ENCODE results near the gene CUEDC1.
A peak's percentile ranks its signal among the peaks of the same experiment; 100 is the strongest.

Gene CUEDC1

DNA sequence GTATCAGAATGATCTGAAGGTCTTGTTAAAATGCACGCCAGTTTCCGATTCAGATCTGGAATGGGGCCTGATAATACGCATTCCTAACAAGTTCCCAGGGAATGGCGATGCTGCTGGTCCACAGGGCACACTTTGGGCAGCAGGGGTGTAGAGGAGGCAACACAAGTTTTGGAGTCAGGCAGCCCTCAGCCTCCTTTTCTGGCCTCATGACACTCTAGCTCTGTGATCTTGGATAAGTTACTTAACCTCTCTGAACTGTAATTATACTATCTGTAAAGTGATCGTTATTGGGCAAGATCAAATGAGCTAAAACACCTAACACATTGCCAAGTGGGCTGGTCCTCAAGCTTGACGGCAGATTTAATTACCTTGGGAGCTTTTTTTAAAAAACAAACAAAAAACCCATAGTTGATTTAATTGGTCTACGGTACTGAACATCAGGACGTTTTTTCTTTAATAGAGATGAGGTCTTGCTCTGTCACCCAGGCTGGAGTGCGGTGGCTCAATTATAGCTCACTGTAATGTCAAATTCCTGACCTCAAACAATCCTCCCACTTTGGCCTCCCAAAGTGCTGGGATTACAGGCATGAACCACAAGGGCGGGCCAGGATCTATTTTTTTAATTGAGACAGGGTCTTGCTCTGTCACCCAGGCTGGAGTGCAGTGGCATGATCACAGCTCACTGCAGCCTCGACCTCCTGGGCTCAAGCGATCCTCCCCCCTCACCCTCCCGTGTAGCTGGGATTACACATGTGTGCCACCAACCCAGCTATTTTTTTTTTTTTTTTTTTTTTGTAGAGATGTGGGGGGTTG is 95.4 kb downstream of the CUEDC1 start:
- peak overlapping the region in 1 of 2 donors; percentile 95 for H3K27ac ChIP-seq
- no peak overlapping the region for H3K4me3 ChIP-seq
- peaks cover 6 to 61% (median 35%) of the 10 kb centered on the region in 4 donors for H3K4me1 ChIP-seq
- intact Hi-C loops (cut with DNase I; ENCODE audit: low total_unique reads): loop anchor here (10.0 kb wide), 1 partner anchor 225 kb away; the partner anchor contains the start of gene DYNLL2
- H3K27me3 ChIP-seq: no peaks in the 10 kb centered on the region
- peaks cover 0 to 5% (median 0%) of the 10 kb centered on the region in 3 donors for H3K36me3 ChIP-seq
- DNase-seq: no peak
- no peaks in the 10 kb centered on the region for H3K9me3 ChIP-seq
- TF ChIP-seq, protein P1, sequence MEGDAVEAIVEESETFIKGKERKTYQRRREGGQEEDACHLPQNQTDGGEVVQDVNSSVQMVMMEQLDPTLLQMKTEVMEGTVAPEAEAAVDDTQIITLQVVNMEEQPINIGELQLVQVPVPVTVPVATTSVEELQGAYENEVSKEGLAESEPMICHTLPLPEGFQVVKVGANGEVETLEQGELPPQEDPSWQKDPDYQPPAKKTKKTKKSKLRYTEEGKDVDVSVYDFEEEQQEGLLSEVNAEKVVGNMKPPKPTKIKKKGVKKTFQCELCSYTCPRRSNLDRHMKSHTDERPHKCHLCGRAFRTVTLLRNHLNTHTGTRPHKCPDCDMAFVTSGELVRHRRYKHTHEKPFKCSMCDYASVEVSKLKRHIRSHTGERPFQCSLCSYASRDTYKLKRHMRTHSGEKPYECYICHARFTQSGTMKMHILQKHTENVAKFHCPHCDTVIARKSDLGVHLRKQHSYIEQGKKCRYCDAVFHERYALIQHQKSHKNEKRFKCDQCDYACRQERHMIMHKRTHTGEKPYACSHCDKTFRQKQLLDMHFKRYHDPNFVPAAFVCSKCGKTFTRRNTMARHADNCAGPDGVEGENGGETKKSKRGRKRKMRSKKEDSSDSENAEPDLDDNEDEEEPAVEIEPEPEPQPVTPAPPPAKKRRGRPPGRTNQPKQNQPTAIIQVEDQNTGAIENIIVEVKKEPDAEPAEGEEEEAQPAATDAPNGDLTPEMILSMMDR (IDR thresholded peaks at IDR 0.05): no peak

DNA sequence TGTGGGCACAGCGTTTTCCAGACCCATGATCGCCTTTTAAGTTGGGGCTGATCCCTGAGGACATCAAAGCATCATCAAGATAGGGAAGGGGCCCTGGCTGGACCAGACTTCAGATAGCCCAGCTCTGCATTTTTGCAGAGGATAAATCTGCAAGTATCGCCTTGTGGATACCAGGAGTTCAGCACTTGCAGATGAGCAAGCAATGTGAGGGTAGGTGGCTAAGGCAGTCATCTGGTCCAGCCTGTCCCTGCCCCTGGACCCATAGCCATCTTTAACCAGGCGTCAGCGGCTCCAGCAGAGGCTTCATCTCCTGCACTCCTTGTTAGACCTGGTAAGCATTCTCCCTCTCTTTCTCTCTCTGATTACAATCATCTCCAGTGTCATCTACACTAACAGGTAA is 96.4 kb downstream of the CUEDC1 start:
- Histone ChIP-seq H3K4me1 (peaks cover 6 to 71% (median 41%) of the 10 kb centered on the region in 4 donors), H3K27ac (no peak overlapping the region), H3K9me3 (no peaks in the 10 kb centered on the region), H3K4me3 (no peak overlapping the region), H3K27me3 (no peaks in the 10 kb centered on the region), H3K36me3 (no peaks in the 10 kb centered on the region)
- intact Hi-C loops (cut with DNase I; ENCODE audit: low total_unique reads): loop anchor here (10.0 kb wide), 1 partner anchor 226 kb away; the partner anchor contains the start of gene DYNLL2
- no peak for DNase-seq
- TF ChIP-seq, protein P1 (IDR thresholded peaks at IDR 0.05): no peak

DNA sequence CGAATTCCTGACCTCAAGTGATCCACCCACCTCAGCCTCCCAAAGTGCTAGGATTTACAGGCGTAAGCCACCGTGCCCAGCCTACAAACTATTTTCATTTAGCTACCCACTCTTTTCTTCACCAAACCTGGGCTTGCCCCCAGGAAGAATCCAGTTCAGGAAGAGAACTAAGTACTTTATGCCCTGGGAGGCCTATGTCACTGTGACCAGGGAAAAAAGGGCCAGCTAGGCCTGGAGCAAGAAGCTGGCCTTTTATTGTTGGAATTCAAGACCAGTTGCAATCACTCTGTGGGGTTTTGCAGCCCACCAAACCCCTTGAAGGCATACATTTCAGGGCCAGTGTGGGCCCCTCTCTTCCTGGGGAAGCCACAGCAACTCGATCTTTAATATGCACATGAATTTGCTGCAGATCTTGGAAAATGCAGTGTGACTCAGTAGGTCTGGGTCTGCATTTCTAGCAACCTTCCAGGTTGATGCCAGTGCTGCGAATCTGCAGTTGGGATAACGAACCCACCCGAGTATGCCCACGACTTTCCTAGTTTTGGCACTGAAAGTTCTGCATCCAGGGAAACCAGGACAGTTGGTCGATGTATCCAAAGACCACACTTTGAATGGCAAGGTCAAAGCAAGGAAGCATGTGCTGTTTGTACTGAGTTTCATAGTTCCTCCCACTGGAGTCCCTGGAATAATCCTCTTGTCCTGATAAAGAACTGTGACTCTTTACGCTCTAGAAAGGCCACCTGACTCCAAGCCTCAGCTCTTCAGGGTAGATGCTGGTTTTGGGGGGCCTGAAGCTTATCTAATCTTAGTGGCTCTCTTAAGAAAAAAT is 98.2 kb downstream of the CUEDC1 start:
- H3K4me3 ChIP-seq: no peak overlapping the region
- H3K27ac ChIP-seq: no peak overlapping the region
- H3K36me3 ChIP-seq: no peaks in the 10 kb centered on the region
- no peak for DNase-seq
- no peaks in the 10 kb centered on the region for H3K9me3 ChIP-seq
- no peaks in the 10 kb centered on the region for H3K27me3 ChIP-seq
- TF ChIP-seq, protein P1 (IDR thresholded peaks at IDR 0.05): no peak
- peaks cover 0 to 72% (median 49%) of the 10 kb centered on the region in 4 donors for H3K4me1 ChIP-seq
- intact Hi-C loops (cut with DNase I; ENCODE audit: low total_unique reads): loop anchor here (10.0 kb wide), 1 partner anchor 228 kb away; the partner anchor contains the start of gene DYNLL2

DNA sequence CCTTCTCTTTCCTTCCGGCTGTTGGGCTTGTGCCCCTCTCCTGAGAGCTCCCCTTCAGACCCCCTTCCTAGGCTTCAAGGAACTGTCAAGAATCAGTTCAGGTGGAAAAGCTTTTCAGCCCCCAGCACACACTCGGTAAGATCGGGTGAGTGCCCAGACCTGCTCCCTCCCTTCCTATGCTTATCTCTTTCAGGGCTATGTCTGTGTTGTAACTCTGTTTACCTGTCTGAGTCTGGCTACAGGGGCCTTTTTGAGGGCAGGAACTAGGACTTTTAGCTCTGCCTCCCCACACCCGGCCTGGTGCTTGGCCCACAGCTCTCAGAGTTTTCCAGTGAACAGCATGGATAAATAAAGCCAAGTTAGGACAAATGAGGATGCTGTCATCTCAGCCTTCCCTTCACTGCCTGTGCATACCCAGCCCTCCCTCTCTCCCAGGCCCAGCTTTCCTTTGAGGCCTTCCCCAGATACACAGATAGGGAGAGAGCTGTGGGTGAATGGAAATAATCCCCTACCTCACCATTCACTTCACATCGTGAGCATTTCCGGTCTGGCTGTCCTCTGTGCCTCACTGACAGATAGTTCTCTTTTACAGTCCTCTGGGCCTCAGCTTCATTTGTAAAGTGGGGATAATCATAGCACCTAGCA is 99.7 kb downstream of the CUEDC1 start:
- DNase-seq: peak in 1 of 2 donors; percentile 73
- H3K27me3 ChIP-seq: no peaks in the 10 kb centered on the region
- H3K4me3 ChIP-seq: no peak overlapping the region
- H3K9me3 ChIP-seq: no peaks in the 10 kb centered on the region
- TF ChIP-seq, protein P1 (IDR thresholded peaks at IDR 0.05): no peak
- intact Hi-C loops (cut with DNase I; ENCODE audit: low total_unique reads): loop anchor here (10.0 kb wide), 1 partner anchor 229 kb away; the partner anchor contains the start of gene DYNLL2
- H3K36me3 ChIP-seq: no peaks in the 10 kb centered on the region
- peak overlapping the region; percentile 85 to 94 for H3K27ac ChIP-seq
- H3K4me1 ChIP-seq: peaks cover 0 to 71% (median 39%) of the 10 kb centered on the region in 4 donors

DNA sequence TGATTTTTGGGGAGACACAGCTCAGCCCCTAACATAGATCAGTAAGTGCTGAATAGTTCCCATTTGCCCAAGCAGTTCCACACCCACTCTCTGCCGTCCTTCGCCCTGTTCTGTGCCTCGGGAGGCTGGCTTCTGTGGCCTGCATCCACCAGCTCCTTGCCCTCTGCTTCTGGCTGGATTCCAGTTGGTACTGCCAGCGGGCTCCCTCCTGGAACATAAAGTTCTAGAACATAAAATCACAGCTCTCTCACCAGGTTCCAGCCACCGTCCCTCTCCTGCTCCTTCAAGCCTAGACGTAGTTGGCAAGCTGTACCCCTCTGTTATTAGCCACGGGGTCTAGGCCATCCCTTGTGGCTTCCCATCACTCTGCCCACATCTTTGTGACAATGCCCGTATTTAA is 101.5 kb downstream of the CUEDC1 start:
- peak; percentile 78 to 96 for DNase-seq
- no peaks in the 10 kb centered on the region for H3K27me3 ChIP-seq
- TF ChIP-seq, protein P1 (IDR thresholded peaks at IDR 0.05): no peak
- H3K4me3 ChIP-seq: no peak overlapping the region
- H3K4me1 ChIP-seq: peaks cover 0 to 67% (median 46%) of the 10 kb centered on the region in 4 donors
- no peaks in the 10 kb centered on the region for H3K9me3 ChIP-seq
- peak overlapping the region; percentile 85 to 94 for H3K27ac ChIP-seq
- no peaks in the 10 kb centered on the region for H3K36me3 ChIP-seq
- intact Hi-C loops (cut with DNase I; ENCODE audit: low total_unique reads): loop anchor here (10.0 kb wide), 1 partner anchor 231 kb away; the partner anchor contains the start of gene DYNLL2
